GM04504 (cell line): ENCODE results near the gene TMEM63B.
"Not testable (repeated sequence)": the region's sequence is repeated elsewhere in the genome, so short reads cannot be mapped to it uniquely, and the experiment has no call there.

ENCODE experiments used
- DNase-seq: peaks from one replicate; pipeline ENCODE4 v3.0.0-alpha.2; 2012; ENCODE audit warnings: low read depth

TMEM63B gene

GRCh38 chr6:44144536-44144935 is 17.2 kb downstream of the TMEM63B start:
- DNase-seq, result not testable (repeated sequence)

- DNase-seq, result no peak
These were observed 18.5 kb downstream of the TMEM63B start for GRCh38 chr6:44145839-44146238.

- DNase-seq, result no peak
These were observed 19.3 kb downstream of the TMEM63B start for GRCh38 chr6:44146685-44147084.

GRCh38 chr6:44147256-44147655 is 19.9 kb downstream of the TMEM63B start:
- no peak for DNase-seq

GRCh38 chr6:44148306-44148705 is 21.0 kb downstream of the TMEM63B start:
- DNase-seq, result no peak

GRCh38 chr6:44149369-44150012 is 22.1 kb downstream of the TMEM63B start:
- no peak for DNase-seq

- no peak for DNase-seq
These were observed 23.1 kb downstream of the TMEM63B start for GRCh38 chr6:44150317-44150917.

GRCh38 chr6:44151348-44152108 is 24.2 kb downstream of the TMEM63B start:
- DNase-seq, result no peak

GRCh38 chr6:44152109-44152461 is 24.7 kb downstream of the TMEM63B start:
- no peak for DNase-seq

GRCh38 chr6:44152533-44152932 is 25.2 kb downstream of the TMEM63B start:
- DNase-seq, result no peak

GRCh38 chr6:44154067-44154466 is 26.7 kb downstream of the TMEM63B start:
- DNase-seq, result no peak

GRCh38 chr6:44156494-44157151 is 29.3 kb downstream of the TMEM63B start:
- DNase-seq, result no peak

GRCh38 chr6:44157152-44157521 is 29.8 kb downstream of the TMEM63B start:
- DNase-seq, result no peak

GRCh38 chr6:44158770-44159228 is 31.4 kb downstream of the TMEM63B start, which contains the start of gene CAPN11:
Gene CAPN11, plus strand, starts transcription at chr6:44158820. Its CDS starts 29 bp downstream, at chr6:44158849.
- DNase-seq, result no peak

- peak; percentile 17 for DNase-seq
These were observed 34.6 kb downstream of the TMEM63B start for GRCh38 chr6:44161997-44162338.

- no peak for DNase-seq
These were observed 35.7 kb downstream of the TMEM63B start for GRCh38 chr6:44162876-44163625.

- DNase-seq, result no peak
These were observed 38.8 kb downstream of the TMEM63B start for GRCh38 chr6:44166116-44166515.

GRCh38 chr6:44166591-44167184 is 39.3 kb downstream of the TMEM63B start:
- DNase-seq, result no peak

GRCh38 chr6:44167567-44167966 is 40.2 kb downstream of the TMEM63B start:
- no peak for DNase-seq

- no peak for DNase-seq
These were observed 41.8 kb downstream of the TMEM63B start for GRCh38 chr6:44169154-44169553.

- DNase-seq, result no peak
These were observed 42.7 kb downstream of the TMEM63B start for GRCh38 chr6:44169886-44170570.
